EH (cell line): ENCODE results near the gene HSD3B7.
"Not testable (repeated sequence)": the region's sequence is repeated elsewhere in the genome, so short reads cannot be mapped to it uniquely, and the experiment has no call there.

Experiments used
- DNase-seq: peaks from one replicate; pipeline ENCODE4 v3.0.0-alpha.2; 2015; ENCODE audit warnings: low read depth

Gene HSD3B7

GRCh38 chr16:31001507-31002249 is 16.7 kb downstream of the HSD3B7 start:
- DNase-seq, result no peak

DNA sequence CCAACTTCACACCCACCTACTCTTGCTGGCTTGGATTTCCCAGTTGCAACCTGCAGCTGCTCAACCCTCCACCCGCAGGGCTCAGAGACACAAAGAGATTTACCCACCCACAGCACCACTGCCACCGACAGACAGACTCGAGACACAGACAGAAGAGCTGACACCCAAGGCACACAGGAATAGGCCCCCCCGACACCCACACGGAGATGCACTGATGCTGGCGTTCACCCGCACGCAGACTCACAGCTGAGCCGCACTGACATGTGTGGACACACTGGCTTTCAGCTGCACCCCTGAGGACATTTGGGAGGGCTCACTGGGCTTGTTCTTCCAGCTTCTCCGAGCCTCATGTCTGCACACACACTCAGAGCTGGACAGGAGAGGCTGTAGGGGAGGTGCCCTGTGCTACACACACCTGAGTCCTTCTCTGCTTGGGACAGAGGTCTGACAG is 17.3 kb downstream of the HSD3B7 start:
- DNase-seq, result no peak

DNA sequence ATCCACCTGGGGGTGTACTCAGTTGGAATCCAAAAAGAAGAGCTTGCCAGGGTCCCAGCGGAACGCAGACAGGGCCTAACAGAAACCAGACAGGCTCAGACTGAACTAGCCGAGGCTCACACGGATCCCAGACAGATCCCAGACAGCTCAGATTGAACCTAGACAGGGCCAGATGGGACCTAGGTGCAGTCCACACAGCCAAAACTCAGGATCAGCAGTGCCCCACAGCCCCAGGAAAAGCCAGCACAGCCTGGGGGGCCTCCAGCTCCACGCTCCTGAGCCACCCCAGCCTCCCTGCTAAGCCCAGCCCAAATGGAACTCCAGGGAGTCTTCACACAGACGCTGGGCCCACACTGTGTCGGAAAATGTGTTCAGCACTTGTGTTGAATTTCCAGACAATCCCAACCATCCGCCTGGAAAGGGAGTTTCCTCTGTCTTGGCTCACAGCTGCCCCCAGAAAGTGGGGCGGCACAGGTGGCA is 17.9 kb downstream of the HSD3B7 start:
- DNase-seq, result no peak

- no peak for DNase-seq
These were observed 18.7 kb downstream of the HSD3B7 start for GRCh38 chr16:31003744-31004143.

- no peak for DNase-seq
These were observed 19.7 kb downstream of the HSD3B7 start for GRCh38 chr16:31004658-31005057.

DNA sequence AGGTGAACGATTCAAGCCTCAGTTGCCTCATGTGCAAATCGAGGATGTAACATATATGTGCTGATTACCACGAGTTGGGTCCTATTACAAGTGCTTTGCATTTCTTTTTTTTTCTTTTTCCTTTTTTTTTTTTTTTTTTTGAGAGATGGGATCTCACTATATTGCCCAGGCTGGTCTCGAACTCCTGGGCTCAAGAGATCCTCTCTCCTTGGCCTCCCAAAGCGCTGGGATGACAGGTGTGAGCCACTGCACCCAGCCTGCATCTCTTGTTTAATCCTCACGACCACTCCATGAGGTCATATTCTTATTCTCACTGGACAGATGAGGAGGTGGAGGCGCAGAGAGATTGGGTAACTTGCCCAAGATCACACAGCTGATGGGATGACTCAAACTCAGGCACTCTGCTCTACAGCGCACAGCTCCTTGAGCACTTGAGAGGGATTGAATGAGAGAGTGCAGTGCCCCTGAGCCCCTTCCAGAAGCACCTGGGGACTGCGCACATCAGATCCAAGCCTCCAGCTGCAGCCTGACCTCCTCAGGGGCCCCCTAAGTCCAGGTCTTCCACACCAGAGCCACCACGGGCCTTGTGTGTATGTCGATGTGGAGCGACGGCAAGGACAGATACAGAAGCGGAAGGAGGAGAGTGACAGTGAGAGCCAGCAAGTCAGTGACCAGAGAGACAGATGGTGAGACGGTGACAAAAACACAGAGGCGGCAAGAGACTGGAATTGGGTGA is 20.5 kb downstream of the HSD3B7 start:
- DNase-seq, result no peak

- DNase-seq, result no peak
These were observed 21.0 kb downstream of the HSD3B7 start for GRCh38 chr16:31006086-31006385.

DNA sequence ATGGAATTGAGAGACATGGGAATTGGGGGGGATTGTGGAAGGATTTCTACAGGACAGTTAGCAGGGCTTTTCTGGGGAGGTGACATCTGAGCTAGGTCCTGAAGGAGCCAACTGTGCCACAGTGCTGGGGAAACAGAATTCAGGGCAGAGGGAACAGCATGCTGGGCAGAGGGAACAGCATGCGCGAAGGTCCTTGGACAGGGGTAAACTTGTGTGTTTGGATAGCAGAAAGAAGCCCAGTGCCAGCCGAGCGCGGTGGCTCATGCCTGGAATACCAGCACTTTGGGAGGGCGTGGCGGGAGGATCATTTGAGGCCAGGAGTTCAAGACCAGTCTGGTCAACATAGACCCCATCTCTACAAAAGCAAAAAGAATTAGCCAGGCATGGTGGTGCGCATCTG is 21.6 kb downstream of the HSD3B7 start:
- DNase-seq, result no peak

- no peak for DNase-seq
These were observed 22.7 kb downstream of the HSD3B7 start for GRCh38 chr16:31007684-31008083.

DNA sequence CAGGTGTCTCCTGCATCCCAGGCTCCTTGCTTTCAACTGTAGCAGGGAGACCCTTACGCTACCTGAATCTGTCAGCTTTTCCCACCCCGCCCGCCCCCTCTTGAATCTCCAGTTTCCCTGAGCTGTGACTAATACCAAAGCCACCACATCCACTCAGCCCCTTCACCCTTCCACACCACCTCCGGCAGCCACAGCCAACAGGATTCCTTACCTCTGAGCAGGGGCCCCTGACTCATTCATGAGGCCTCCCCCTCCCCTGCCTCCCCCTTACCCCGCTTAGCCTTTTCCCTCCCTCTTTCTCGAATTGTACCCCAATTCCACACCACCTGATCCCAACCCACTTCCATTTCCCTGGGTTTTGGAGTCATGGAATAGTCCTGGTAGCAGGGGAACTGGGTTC is 23.1 kb downstream of the HSD3B7 start:
- DNase-seq, result peak; percentile 80

GRCh38 chr16:31008551-31008950 is 23.5 kb downstream of the HSD3B7 start:
- DNase-seq, result no peak

DNA sequence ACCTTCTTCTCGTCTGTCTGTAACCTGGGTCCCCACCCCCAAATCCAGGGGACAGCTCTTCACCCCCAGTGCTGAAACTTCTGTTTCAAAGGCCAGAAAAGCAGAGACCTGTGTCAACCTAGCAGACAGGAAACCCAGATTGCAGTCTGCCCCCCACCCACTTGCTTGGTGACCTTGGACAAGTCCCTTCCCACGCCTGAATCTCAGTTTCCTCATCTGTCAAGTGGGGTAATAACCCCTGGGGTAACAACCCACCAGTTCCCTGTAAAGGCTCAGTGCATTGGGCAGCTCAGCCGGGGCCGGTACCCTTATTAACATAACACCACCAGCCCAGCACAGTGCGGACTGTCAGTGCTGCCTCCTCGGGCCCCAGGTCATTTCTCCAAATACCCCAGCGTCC is 24.1 kb downstream of the HSD3B7 start:
- DNase-seq, result no peak

DNA sequence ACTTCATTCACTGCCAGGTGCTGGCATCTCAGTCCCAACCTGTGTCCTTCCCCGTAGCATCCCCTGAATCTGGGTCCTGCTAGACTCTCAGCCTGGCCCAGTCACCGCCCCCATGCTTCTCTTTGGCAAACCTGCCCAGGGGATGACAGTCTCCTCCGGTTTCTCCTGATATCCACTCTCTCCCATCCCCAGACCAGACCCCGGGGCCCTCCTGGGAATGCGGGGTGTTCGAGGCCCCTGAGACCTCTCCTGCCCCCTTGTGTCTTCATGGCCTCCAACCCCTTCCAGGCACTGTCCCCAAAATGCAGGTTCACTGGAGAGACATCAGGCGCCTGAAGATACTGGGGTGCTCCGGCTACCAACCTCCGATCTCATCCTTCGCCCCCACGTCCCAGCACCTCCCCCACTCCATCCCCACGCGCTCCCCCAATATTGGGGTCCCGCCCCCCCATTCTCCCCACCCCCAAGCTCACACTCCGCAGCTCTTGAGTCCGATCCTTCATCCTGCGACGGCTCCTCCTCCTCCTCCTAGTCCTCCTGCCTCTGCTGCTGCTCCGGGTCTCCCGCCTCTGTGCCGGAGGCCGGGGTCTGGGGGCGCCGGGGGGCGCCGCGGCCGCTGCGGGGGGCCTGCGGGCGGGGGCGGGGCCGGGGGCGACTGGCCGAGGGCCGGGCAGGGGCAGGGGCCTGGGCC is 25.0 kb downstream of the HSD3B7 start:
- peak; percentile 20 for DNase-seq

- DNase-seq, result peak; percentile 36
These were observed 25.7 kb downstream of the HSD3B7 start, which contains the start of gene STX1B for GRCh38 chr16:31010585-31011325. Gene STX1B, minus strand, starts transcription at chr16:31010638. Its CDS starts 242 bp downstream, at chr16:31010396.

- not testable (repeated sequence) for DNase-seq
These were observed 26.8 kb downstream of the HSD3B7 start for GRCh38 chr16:31011815-31012214.

- DNase-seq, result not testable (repeated sequence)
These were observed 28.3 kb downstream of the HSD3B7 start for GRCh38 chr16:31013292-31013691.

- DNase-seq, result no peak
These were observed 31.0 kb downstream of the HSD3B7 start for GRCh38 chr16:31016018-31016417.

GRCh38 chr16:31017756-31018155 is 32.7 kb downstream of the HSD3B7 start:
- DNase-seq, result not testable (repeated sequence)

DNA sequence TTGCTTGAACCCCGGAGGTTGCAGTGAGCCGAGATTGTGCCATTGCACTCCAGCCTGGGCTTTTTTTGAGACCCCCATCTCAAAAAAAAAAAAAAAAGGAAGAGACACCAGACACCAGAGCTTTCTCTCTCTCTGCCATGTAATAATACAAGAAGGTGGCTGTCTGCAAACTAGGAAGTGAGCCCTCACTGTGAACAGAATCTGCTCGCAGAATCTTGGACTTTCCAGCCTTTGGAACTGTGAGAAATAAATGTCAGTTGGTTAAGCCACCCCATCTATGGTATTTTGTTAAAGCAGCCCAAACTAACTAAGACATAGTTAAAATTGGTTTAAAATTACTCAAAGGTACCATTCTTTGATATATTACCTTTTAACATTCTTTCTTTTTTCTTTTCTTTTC is 35.5 kb downstream of the HSD3B7 start:
- no peak for DNase-seq

DNA sequence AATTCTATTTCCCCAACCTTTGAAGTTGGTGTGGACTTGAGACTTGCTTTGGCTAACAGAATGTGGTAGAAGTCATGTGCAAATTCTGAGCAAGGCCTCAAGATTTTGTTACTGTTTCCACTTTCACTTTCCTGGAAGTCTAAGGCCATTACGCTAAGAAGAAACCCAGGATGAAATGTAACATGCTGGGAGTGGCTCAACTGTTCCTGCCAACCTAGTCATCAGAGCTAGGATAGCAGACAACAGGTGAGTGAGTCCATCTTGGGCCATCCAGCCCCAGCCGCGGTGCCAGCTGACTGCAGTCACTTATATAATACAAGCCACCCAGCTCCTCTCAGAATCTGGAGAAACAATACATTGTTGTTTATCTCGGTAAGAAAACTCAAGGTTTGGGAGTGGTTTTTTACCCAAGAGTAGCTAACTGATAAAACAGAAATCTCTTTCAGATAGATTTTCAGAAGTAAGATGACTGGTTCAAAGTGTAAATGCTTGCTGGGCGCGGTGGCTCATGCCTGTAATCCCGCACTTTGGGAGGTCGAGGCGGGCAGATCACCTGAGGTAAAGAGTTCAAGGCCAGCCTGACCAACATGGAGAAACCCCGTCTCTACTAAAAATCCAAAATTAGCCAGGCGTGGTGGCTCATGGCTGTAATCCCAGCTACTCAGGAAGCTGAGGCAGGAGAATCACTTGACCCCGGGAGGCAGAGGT is 37.7 kb downstream of the HSD3B7 start:
- DNase-seq, result no peak

- no peak for DNase-seq
These were observed 38.2 kb downstream of the HSD3B7 start for GRCh38 chr16:31023252-31023602.
